Measurements from ENCODE around the gene KCNMB4.

- TF ChIP-seq RAD21 (IDR thresholded peaks at IDR 0.05) (no peak), YY1 (IDR thresholded peaks at IDR 0.05) (no peak), FOXA1 (IDR thresholded peaks at IDR 0.05) (no peak), SP1 (IDR thresholded peaks at IDR 0.05) (no peak), GABPA (IDR thresholded peaks at IDR 0.05 in 1 of 2, conservative IDR thresholded peaks at IDR 0.05 in 1 of 2) (no peak), HNF4A (conservative IDR thresholded peaks at IDR 0.05) (no peak), EGR1 (IDR thresholded peaks at IDR 0.05; ENCODE audit: low read depth in 2 of 2) (no peak), REST (IDR thresholded peaks at IDR 0.05) (no peak), RXRA (IDR thresholded peaks at IDR 0.05) (no peak)
- TF ChIP-seq, protein P1, sequence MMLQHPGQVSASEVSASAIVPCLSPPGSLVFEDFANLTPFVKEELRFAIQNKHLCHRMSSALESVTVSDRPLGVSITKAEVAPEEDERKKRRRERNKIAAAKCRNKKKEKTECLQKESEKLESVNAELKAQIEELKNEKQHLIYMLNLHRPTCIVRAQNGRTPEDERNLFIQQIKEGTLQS (IDR thresholded peaks at IDR 0.05) = no peak
- TF ChIP-seq, protein P2, sequence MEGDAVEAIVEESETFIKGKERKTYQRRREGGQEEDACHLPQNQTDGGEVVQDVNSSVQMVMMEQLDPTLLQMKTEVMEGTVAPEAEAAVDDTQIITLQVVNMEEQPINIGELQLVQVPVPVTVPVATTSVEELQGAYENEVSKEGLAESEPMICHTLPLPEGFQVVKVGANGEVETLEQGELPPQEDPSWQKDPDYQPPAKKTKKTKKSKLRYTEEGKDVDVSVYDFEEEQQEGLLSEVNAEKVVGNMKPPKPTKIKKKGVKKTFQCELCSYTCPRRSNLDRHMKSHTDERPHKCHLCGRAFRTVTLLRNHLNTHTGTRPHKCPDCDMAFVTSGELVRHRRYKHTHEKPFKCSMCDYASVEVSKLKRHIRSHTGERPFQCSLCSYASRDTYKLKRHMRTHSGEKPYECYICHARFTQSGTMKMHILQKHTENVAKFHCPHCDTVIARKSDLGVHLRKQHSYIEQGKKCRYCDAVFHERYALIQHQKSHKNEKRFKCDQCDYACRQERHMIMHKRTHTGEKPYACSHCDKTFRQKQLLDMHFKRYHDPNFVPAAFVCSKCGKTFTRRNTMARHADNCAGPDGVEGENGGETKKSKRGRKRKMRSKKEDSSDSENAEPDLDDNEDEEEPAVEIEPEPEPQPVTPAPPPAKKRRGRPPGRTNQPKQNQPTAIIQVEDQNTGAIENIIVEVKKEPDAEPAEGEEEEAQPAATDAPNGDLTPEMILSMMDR (IDR thresholded peaks at IDR 0.05; ENCODE audit: low read depth, low read length, missing input control) = no peak
These were observed 27.6 kb upstream of the KCNMB4 start for GRCh38 chr12:70338531-70338930.
